ENCODE measurements around the gene TAPBP. TPM values are rescaled to one million over a fixed set of nuclear protein-coding genes. Genes with fewer than 3 reads are reported as not detected.

Gene TAPBP
- total RNA-seq, 1 donor from 2014 or later = 1.7 TPM

GRCh38 chr6:33297406-33297955 lies 16.4 kb downstream of the TAPBP start:
- H3K4me1 ChIP-seq = peaks cover 5% of the 10 kb centered on the region
- Mint-ChIP-seq H3K4me1 (peaks cover 29% of the 10 kb centered on the region), H3K27me3 (ENCODE audit: insufficient read depth, low read depth) (peaks cover 5% of the 10 kb centered on the region), H3K27ac (peak overlapping the region; percentile 69), H3K36me3 (peaks cover 5% of the 10 kb centered on the region), H3K4me3 (peak overlapping the region; percentile 99), H3K9me3 (no peaks in the 10 kb centered on the region)
- no peaks in the 10 kb centered on the region for H3K36me3 ChIP-seq
- no peaks in the 10 kb centered on the region for H3K9me3 ChIP-seq (ENCODE audit: low read depth)
- peaks cover 30% of the 10 kb centered on the region for H3K79me2 ChIP-seq (ENCODE audit: low read depth)
- H3K4me2 ChIP-seq = peak overlapping the region; percentile 86
- peak overlapping the region; percentile 75 for H2AFZ ChIP-seq (replicated peaks)
- H3F3A ChIP-seq (ENCODE audit: low read depth) = peaks cover 33% of the 10 kb centered on the region
- no peaks in the 10 kb centered on the region for H3K27me3 ChIP-seq
- H4K20me1 ChIP-seq (ENCODE audit: low read depth) = peaks cover 20% of the 10 kb centered on the region
- H3K9ac ChIP-seq = no peak overlapping the region
- TF ChIP-seq EZH2phosphoT487 (IDR thresholded peaks at IDR 0.05) (no peak), EZH2 (IDR thresholded peaks at IDR 0.05) (no peak)
- TF ChIP-seq, protein P1, sequence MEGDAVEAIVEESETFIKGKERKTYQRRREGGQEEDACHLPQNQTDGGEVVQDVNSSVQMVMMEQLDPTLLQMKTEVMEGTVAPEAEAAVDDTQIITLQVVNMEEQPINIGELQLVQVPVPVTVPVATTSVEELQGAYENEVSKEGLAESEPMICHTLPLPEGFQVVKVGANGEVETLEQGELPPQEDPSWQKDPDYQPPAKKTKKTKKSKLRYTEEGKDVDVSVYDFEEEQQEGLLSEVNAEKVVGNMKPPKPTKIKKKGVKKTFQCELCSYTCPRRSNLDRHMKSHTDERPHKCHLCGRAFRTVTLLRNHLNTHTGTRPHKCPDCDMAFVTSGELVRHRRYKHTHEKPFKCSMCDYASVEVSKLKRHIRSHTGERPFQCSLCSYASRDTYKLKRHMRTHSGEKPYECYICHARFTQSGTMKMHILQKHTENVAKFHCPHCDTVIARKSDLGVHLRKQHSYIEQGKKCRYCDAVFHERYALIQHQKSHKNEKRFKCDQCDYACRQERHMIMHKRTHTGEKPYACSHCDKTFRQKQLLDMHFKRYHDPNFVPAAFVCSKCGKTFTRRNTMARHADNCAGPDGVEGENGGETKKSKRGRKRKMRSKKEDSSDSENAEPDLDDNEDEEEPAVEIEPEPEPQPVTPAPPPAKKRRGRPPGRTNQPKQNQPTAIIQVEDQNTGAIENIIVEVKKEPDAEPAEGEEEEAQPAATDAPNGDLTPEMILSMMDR (IDR thresholded peaks at IDR 0.05) = no peak
- peak; percentile 78 for DNase-seq (ENCODE audit: low spot score)
- no peak overlapping the region for H3K27ac ChIP-seq
- H3K4me3 ChIP-seq = peak overlapping the region; percentile 90

DNA sequence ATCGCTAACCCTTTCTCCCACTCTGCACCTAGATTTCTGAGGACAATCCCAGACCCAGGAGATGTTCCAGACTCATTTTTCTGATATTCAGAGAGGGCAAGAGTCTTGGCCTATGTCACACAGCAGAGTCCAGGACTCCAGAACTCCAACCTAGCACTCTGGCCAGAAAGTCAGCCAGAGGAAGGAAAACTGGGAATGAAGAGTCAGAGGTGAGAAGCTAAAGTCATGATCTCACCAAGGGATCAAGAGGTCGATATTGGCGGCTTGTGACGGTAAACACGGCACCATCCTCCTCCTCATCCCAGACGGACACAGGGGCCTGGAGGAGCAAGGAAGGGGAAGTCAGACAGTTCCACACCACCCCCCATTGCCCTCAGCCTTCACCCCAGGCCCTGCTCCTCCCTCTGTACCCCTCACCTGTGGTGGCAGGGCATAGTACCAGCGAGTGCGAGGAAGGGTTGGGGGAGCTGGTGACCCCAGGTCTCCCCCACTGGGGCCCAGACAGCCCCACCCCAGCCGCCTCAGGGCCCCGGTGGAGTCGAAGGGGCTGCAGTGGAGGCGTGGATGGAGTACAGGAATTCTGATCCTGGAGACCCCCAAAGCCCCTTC lies 17.0 kb downstream of the TAPBP start:
- DNase-seq (ENCODE audit: low spot score) = no peak
- Histone ChIP-seq H3F3A (ENCODE audit: low read depth) (peaks cover 33% of the 10 kb centered on the region), H3K79me2 (ENCODE audit: low read depth) (peaks cover 24% of the 10 kb centered on the region), H4K20me1 (ENCODE audit: low read depth) (peaks cover 20% of the 10 kb centered on the region), H3K9me3 (ENCODE audit: low read depth) (no peaks in the 10 kb centered on the region), H3K4me2 (peak overlapping the region; percentile 86), H3K27ac (no peak overlapping the region), H3K27me3 (no peaks in the 10 kb centered on the region), H2AFZ (replicated peaks) (peak overlapping the region; percentile 75), H3K4me1 (peaks cover 5% of the 10 kb centered on the region), H3K36me3 (no peaks in the 10 kb centered on the region), H3K4me3 (peak overlapping the region; percentile 90), H3K9ac (no peak overlapping the region)
- Mint-ChIP-seq H3K36me3 (peaks cover 5% of the 10 kb centered on the region), H3K9me3 (no peaks in the 10 kb centered on the region), H3K4me3 (peak overlapping the region; percentile 99), H3K27me3 (ENCODE audit: insufficient read depth, low read depth) (peaks cover 5% of the 10 kb centered on the region), H3K4me1 (peaks cover 29% of the 10 kb centered on the region), H3K27ac (peak overlapping the region; percentile 21)
- TF ChIP-seq, protein P1 (IDR thresholded peaks at IDR 0.05) = no peak
- TF ChIP-seq EZH2 (IDR thresholded peaks at IDR 0.05) = no peak
- no peak for TF ChIP-seq EZH2phosphoT487 (IDR thresholded peaks at IDR 0.05)

DNA sequence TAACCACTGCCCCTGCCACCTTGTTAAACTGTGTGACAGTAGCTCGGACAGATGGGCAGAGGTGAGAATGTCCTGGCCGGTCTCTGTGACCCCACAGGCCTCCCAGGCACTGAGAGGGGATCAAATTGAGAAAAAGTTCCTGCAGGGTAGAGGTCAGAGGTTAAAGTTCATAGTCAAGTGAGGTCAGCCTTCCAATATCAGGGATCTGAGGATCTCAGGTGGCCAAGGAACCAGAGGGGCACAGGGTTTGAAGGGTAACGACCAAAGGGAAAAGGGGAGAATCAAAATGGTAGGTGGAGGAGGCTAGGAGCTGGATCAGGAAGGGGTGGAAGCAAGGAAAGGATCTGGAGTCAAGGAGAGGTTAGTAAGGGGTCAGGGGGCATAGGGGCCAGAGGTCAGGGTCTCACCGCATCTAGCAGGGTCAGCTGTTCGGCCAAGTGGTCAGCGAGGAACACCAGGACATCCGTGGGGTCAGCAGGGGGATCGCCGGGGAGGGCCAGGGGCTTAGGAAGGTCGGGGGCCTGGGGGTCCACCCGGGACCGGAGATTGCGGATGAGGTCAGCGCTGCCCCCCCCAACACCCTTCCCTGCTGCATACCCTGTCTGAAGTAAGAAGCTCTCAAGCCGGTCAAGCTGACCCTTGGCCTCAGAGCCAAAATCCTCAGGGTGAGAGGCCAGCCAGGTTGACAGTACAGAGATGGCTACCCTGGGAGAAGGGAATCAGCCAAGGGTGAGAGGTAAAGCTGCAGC lies 18.1 kb downstream of the TAPBP start:
- DNase-seq (ENCODE audit: low spot score) = no peak
- Mint-ChIP-seq H3K4me3 (peak overlapping the region; percentile 99), H3K36me3 (peaks cover 2% of the 10 kb centered on the region), H3K4me1 (peaks cover 27% of the 10 kb centered on the region), H3K27ac (no peak overlapping the region), H3K27me3 (ENCODE audit: insufficient read depth, low read depth) (peaks cover 10% of the 10 kb centered on the region), H3K9me3 (no peaks in the 10 kb centered on the region)
- Histone ChIP-seq H3F3A (ENCODE audit: low read depth) (peaks cover 39% of the 10 kb centered on the region), H3K79me2 (ENCODE audit: low read depth) (peaks cover 20% of the 10 kb centered on the region), H3K4me3 (no peak overlapping the region), H3K9me3 (ENCODE audit: low read depth) (no peaks in the 10 kb centered on the region), H3K36me3 (no peaks in the 10 kb centered on the region), H3K27me3 (no peaks in the 10 kb centered on the region), H3K4me1 (peaks cover 5% of the 10 kb centered on the region), H3K9ac (no peak overlapping the region), H3K27ac (no peak overlapping the region), H3K4me2 (no peak overlapping the region), H4K20me1 (ENCODE audit: low read depth) (peaks cover 15% of the 10 kb centered on the region), H2AFZ (replicated peaks) (no peak overlapping the region)
- TF ChIP-seq EZH2 (IDR thresholded peaks at IDR 0.05) = no peak

All from neural progenitor cell (in vitro differentiated cells).